DOHH2 (cell line): ENCODE measurements around the gene IPO11.

Experiments used
- H3F3A ChIP-seq: fragments of 200-600 bp; sonication (generic), shearing (Covaris generic); 2 replicates; pipeline ENCODE4 v1.6.0; 2016; ENCODE audit warnings: antibody characterized with exemption, mild to moderate bottlenecking; ENCODE audit not compliant: control insufficient read depth, insufficient read depth
- H3K27ac ChIP-seq: fragments of 200-600 bp; sonication (generic); 2 replicates; pipeline ENCODE4 v1.5.1; 2014; ENCODE audit warnings: low read depth, mild to moderate bottlenecking, low read length, moderate library complexity
- H3K27me3 ChIP-seq: fragments of 200-600 bp; sonication (generic); 2 replicates; pipeline ENCODE4 v1.6.1; 2014; ENCODE audit warnings: mild to moderate bottlenecking, low read length, mixed read lengths; ENCODE audit not compliant: control insufficient read depth
- H3K36me3 ChIP-seq: fragments of 200-600 bp; sonication (generic); 2 replicates; pipeline ENCODE4 v1.6.1; 2014; ENCODE audit warnings: mild to moderate bottlenecking, low read length, moderate library complexity, mixed read lengths; ENCODE audit not compliant: control insufficient read depth
- H3K4me1 ChIP-seq: fragments of 200-600 bp; sonication (generic); 2 replicates; pipeline ENCODE4 v1.6.1; 2014; ENCODE audit warnings: mild to moderate bottlenecking, low read length, mixed read lengths; ENCODE audit not compliant: control insufficient read depth
- H3K4me2 ChIP-seq: fragments of 200-600 bp; sonication (generic); 2 replicates; pipeline ENCODE4 v1.6.0; 2014; ENCODE audit warnings: mild to moderate bottlenecking, low read length, moderate library complexity
- H3K4me3 ChIP-seq: fragments of 200-600 bp; sonication (generic); 2 replicates; pipeline ENCODE4 v1.5.1; 2014; ENCODE audit warnings: mild to moderate bottlenecking, low read length, mixed read lengths
- H3K79me2 ChIP-seq: fragments of 200-600 bp; sonication (generic); 2 replicates; pipeline ENCODE4 v1.6.1; 2014; ENCODE audit warnings: mild to moderate bottlenecking, low read length, mixed read lengths; ENCODE audit not compliant: control insufficient read depth
- H3K9me2 ChIP-seq: fragments of 200-600 bp; sonication (generic); replicated peaks from 2 replicates; pipeline ENCODE4 v1.6.1; 2014; ENCODE audit warnings: mild to moderate bottlenecking, low read length, mixed read lengths; ENCODE audit not compliant: control insufficient read depth
- H3K9me3 ChIP-seq: fragments of 200-600 bp; sonication (generic); 2 replicates; pipeline ENCODE4 v1.6.1; 2014; ENCODE audit warnings: antibody characterized with exemption, low read length, mixed read lengths; ENCODE audit not compliant: control insufficient read depth, insufficient read depth
- H4K20me1 ChIP-seq: fragments of 200-600 bp; sonication (generic); 2 replicates; pipeline ENCODE4 v1.6.0; 2014; ENCODE audit warnings: low read depth, mild to moderate bottlenecking, antibody characterized with exemption, low read length, moderate library complexity; ENCODE audit not compliant: control insufficient read depth, insufficient read depth
- CTCF ChIP-seq: fragments of 200-600 bp; sonication (generic); IDR thresholded peaks from one replicate; pipeline ENCODE4 v1.5.1; 2014; ENCODE audit warnings: antibody characterized with exemption, mild to moderate bottlenecking, low read depth, low read length; ENCODE audit not compliant: poor library complexity, severe bottlenecking
- EZH2phosphoT487 ChIP-seq: fragments of 200-600 bp; sonication (generic); IDR thresholded peaks from 2 replicates; pipeline ENCODE4 v1.6.1; 2017; ENCODE audit warnings: borderline replicate concordance, mild to moderate bottlenecking, antibody characterized with exemption, low read length, moderate library complexity, mixed read lengths

IPO11 gene

GRCh38 chr5:62585306-62585705 is 172.7 kb downstream of the IPO11 start:
- Histone ChIP-seq H3K9me2 (no peaks in the 10 kb centered on the region), H3K27ac (no peak overlapping the region), H3K36me3 (peaks cover 9% of the 10 kb centered on the region; the same call in 1 of the 2 replicates), H3K4me3 (no peak overlapping the region), H3K27me3 (no peaks in the 10 kb centered on the region), H3K9me3 (no peaks in the 10 kb centered on the region), H3F3A (no peaks in the 10 kb centered on the region), H3K4me1 (no peaks in the 10 kb centered on the region), H3K4me2 (no peak overlapping the region), H3K79me2 (no peaks in the 10 kb centered on the region), H4K20me1 (no peaks in the 10 kb centered on the region)
- TF ChIP-seq EZH2phosphoT487 (no peak), CTCF (no peak)

- TF ChIP-seq CTCF, result no peak
- no peak for TF ChIP-seq EZH2phosphoT487
- no peak overlapping the region for H3K4me2 ChIP-seq
- H3F3A ChIP-seq, result no peaks in the 10 kb centered on the region
- no peaks in the 10 kb centered on the region for H3K9me2 ChIP-seq
- H3K4me1 ChIP-seq, result no peaks in the 10 kb centered on the region
- H3K36me3 ChIP-seq, result peaks cover 5% of the 10 kb centered on the region; the same call in 1 of the 2 replicates
- no peaks in the 10 kb centered on the region for H3K27me3 ChIP-seq
- H3K27ac ChIP-seq, result no peak overlapping the region
- H3K79me2 ChIP-seq, result no peaks in the 10 kb centered on the region
- H3K4me3 ChIP-seq, result no peak overlapping the region
- no peaks in the 10 kb centered on the region for H4K20me1 ChIP-seq
- no peaks in the 10 kb centered on the region for H3K9me3 ChIP-seq
Observed at GRCh38 chr5:62585751-62586150, 173.2 kb downstream of the IPO11 start.

GRCh38 chr5:62587737-62588136 is 175.2 kb downstream of the IPO11 start:
- H3K4me3 ChIP-seq, result no peak overlapping the region
- no peaks in the 10 kb centered on the region for H3F3A ChIP-seq
- H3K4me1 ChIP-seq, result peaks cover 3% of the 10 kb centered on the region
- no peaks in the 10 kb centered on the region for H3K79me2 ChIP-seq
- H3K9me3 ChIP-seq, result no peaks in the 10 kb centered on the region
- no peaks in the 10 kb centered on the region for H3K9me2 ChIP-seq
- no peaks in the 10 kb centered on the region for H4K20me1 ChIP-seq
- H3K36me3 ChIP-seq, result peaks cover 20% of the 10 kb centered on the region
- H3K27me3 ChIP-seq, result no peaks in the 10 kb centered on the region
- TF ChIP-seq EZH2phosphoT487, result no peak
- TF ChIP-seq CTCF, result no peak
- H3K4me2 ChIP-seq, result no peak overlapping the region
- no peak overlapping the region for H3K27ac ChIP-seq
